ENCODE results near the gene TRIM14.
A peak's percentile ranks its signal among the peaks of the same experiment; 100 is the strongest.

Gene TRIM14

DNA sequence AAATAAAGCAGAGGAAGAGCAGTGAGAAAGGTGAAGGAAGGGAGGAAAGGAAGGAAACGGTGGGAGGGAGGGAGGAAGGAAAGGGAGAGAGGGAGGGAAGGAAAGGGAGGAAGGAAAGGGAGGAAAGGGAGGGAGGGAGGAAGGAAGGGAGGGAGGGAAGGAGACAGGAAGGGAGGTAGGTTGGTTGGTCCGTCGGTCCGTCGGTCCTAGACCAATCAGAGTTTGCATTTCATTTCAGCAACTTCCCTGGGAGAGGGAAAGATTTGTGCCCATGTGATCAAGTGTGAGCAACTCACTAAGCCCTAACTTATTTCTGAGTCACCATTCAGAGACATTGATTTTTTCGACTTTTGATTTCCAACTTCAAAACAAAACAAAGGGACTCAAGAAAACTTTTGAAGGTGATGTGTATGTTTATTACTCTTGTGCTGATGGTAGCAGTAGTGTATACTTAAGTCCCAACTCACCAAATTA lies 43.7 kb downstream of the TRIM14 start:
- peak; percentile 81 for DNase-seq (ENCODE audit: low read depth)
- no peak overlapping the region for H3K4me3 ChIP-seq (ENCODE audit: low read length)
- TF ChIP-seq, protein P1, sequence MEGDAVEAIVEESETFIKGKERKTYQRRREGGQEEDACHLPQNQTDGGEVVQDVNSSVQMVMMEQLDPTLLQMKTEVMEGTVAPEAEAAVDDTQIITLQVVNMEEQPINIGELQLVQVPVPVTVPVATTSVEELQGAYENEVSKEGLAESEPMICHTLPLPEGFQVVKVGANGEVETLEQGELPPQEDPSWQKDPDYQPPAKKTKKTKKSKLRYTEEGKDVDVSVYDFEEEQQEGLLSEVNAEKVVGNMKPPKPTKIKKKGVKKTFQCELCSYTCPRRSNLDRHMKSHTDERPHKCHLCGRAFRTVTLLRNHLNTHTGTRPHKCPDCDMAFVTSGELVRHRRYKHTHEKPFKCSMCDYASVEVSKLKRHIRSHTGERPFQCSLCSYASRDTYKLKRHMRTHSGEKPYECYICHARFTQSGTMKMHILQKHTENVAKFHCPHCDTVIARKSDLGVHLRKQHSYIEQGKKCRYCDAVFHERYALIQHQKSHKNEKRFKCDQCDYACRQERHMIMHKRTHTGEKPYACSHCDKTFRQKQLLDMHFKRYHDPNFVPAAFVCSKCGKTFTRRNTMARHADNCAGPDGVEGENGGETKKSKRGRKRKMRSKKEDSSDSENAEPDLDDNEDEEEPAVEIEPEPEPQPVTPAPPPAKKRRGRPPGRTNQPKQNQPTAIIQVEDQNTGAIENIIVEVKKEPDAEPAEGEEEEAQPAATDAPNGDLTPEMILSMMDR (conservative IDR thresholded peaks at IDR 0.05; ENCODE audit: low read length), result no peak

DNA sequence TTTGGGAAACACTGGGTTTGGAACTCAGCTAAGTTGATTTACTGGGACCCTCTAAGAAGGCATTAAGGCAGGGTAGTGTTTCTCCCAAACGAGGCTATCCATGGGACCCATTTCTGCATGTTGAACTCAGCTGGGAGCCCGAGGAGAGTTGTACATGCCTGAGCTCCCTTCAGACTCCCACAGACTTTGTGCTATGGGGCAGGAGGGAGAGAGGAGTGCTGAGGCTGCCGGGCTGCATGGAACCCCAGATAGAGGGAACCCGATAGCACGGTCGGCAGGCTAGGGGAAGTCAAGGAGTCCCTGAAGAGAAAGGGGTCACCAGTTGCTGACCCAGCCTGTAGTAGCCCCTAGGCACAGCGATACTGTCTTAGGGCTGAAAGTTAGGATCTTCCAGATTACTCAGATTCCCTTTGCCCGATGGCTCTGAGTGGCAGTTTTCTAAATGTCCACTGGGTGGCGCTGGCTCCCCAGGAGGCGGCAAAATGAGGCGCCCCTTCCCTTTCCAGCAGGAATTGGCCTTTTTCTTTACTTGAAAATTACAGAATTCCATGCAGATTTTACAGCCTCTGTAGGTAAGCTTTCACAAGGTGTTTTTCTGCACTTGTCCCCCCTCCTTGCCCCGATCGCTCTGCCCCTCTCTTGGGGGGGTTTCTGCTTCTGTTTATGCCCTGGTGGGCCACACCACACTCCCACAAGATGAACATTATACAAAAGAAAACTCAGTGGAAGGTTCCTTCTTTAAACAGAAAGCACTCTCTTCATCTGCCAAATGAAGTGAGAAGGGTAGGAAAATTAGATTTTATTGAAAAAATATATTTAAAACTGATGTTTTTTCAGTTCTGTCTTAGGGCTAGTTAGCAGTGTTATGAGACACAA lies 44.7 kb downstream of the TRIM14 start:
- no peak overlapping the region for H3K4me3 ChIP-seq (ENCODE audit: low read length)
- TF ChIP-seq, protein P1 (conservative IDR thresholded peaks at IDR 0.05; ENCODE audit: low read length), result peak; percentile 93
- DNase-seq (ENCODE audit: low read depth), result peak; percentile 48

DNA sequence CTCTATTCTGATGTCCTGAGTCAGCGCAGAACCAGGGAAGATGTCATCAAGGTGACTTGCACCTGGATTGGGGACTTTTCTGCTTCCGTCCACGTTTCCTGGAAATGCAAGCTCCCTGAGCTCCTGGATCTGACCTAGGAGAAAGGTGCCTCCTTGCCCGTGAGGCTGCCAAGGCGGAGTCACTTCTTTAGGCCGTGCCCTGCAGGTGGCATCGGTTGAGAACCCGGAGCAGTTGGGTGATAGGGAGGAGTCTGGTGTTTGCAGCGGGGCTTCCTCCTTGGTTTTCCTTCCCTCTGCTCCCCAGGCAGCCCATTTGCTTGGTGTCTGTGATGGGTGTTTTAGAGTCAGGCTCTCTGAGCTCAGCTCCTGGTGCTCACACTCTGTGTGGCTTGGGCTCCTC lies 47.3 kb downstream of the TRIM14 start:
- TF ChIP-seq, protein P1 (conservative IDR thresholded peaks at IDR 0.05; ENCODE audit: low read length), result no peak
- no peak for DNase-seq (ENCODE audit: low read depth)
- no peak overlapping the region for H3K4me3 ChIP-seq (ENCODE audit: low read length)

DNA sequence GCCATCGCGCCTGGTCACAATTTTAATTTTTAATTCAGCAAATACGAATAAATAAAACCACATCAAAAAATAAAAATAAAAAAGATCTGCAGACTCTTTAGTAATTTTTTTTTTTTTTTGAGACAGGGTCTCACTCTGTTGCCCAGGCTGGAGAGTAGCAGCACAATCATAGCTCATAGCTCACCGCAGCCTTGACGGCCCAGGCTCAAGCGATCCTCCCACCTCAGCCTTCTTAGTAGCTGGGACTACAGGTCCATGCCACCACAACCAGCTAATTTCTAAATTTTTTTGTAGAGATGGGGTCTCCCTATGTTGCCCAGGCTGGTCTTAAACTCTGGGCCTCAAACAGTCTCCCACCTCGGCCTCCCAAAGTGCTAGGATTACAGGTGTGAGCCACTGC lies 48.3 kb downstream of the TRIM14 start:
- H3K4me3 ChIP-seq (ENCODE audit: low read length), result no peak overlapping the region
- TF ChIP-seq, protein P1 (conservative IDR thresholded peaks at IDR 0.05; ENCODE audit: low read length), result no peak
- DNase-seq (ENCODE audit: low read depth), result no peak

DNA sequence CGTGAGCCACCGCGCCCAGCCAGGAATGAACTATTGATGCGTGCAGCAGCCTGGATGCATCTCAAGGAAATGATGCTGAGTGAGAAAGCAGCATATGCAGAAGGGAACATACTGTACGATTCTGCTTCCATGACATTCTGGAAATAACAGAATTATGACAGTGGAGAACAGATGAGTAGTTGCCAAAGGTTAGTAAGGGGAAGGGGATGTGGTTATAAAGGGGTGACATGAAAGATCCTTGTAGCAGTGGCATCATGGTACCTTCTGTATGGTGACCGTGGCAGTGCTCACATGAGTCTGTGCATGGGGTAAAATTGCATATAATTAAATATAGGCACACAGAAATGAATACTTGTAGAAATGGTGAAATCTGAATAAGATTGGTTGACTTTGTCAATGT lies 49.5 kb downstream of the TRIM14 start:
- no peak for DNase-seq (ENCODE audit: low read depth)
- no peak overlapping the region for H3K4me3 ChIP-seq (ENCODE audit: low read length)
- TF ChIP-seq, protein P1 (conservative IDR thresholded peaks at IDR 0.05; ENCODE audit: low read length), result no peak

DNA sequence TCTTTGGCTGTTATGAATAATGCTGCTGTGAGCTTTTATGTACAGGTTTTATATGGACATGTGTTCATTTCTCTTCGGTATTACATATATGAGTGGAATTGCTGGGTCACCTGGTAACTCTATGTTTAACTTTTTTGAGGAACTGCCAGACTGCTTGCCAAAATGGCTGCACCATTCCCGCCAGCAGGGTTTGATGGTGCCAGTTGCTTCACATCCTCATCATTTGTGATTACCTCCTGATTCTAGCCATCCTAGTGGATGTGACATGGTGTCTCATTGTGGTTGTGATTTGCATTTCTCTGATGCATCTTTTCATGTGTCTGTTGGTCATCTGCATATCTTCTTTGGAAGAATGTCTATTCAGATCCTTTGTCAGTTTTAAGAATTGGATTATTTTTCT lies 51.8 kb downstream of the TRIM14 start:
- H3K4me3 ChIP-seq (ENCODE audit: low read length), result no peak overlapping the region
- TF ChIP-seq, protein P1 (conservative IDR thresholded peaks at IDR 0.05; ENCODE audit: low read length), result no peak
- DNase-seq (ENCODE audit: low read depth), result no peak

DNA sequence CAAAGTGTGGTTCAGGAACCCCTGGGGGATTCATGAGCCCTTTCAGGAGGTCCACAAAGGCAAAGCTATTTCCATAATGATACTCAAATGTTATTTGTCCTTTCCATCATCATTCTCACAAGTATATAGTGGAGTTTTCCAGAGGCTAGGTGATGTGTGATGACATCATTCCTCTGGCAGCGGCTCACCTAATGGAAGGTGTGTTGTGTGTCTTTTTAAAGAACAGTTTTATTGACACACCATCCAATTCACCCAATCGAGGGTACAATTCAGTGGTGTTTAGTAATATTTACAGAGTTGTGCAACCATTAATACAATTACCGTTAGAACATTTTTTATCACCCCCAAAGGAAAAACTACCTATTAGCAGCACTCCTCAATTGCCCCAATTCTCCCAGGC lies 52.8 kb downstream of the TRIM14 start:
- H3K4me3 ChIP-seq (ENCODE audit: low read length), result no peak overlapping the region
- no peak for DNase-seq (ENCODE audit: low read depth)
- TF ChIP-seq, protein P1 (conservative IDR thresholded peaks at IDR 0.05; ENCODE audit: low read length), result no peak
